Measurements from ENCODE around the gene SMG1.

DNA sequence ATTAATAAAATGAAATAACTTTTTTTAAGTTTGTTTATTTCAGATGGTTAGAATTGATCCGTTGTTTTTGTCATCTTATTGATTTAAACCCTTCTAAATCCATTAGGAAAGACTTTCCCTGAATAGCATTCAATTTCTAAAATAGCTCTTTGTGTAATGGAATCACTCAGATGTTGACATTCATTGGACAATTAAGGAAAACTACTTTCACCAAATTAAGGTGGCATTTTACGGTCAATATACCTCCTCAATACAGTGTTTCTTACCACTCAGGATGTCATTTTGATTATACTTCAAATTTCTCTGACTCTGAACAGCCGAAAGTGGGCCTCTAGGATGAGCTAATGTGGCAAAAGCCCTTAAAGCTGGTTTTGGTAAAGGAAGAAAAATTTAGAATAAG lies 126.7 kb downstream of the SMG1 start:
- TF ChIP-seq POLR2A (IDR thresholded peaks at IDR 0.05; ENCODE audit: borderline replicate concordance, extremely low read depth, insufficient read depth, insufficient read length) (no peak), EZH2phosphoT487 (IDR thresholded peaks at IDR 0.05; ENCODE audit: borderline replicate concordance) (no peak), EZH2 (IDR thresholded peaks at IDR 0.05) (no peak), ZFX (IDR thresholded peaks at IDR 0.05) (no peak), POLR2AphosphoS5 (IDR thresholded peaks at IDR 0.05; ENCODE audit: low read depth, low read length) (no peak), CBX3 (IDR thresholded peaks at IDR 0.05; ENCODE audit: low read depth) (no peak), YY1 (IDR thresholded peaks at IDR 0.05; ENCODE audit: extremely low read depth, insufficient replicate concordance, low read depth, low read length) (no peak), TCF7L2 (IDR thresholded peaks at IDR 0.05; ENCODE audit: borderline replicate concordance, extremely low read depth, insufficient read depth, insufficient read length) (no peak), ZNF274 (IDR thresholded peaks at IDR 0.05; ENCODE audit: low read depth, low read length) (no peak), RAD21 (IDR thresholded peaks at IDR 0.05; ENCODE audit: low read depth) (no peak), EGR1 (IDR thresholded peaks at IDR 0.05; ENCODE audit: low read depth) (no peak)
- TF ChIP-seq, protein P1, sequence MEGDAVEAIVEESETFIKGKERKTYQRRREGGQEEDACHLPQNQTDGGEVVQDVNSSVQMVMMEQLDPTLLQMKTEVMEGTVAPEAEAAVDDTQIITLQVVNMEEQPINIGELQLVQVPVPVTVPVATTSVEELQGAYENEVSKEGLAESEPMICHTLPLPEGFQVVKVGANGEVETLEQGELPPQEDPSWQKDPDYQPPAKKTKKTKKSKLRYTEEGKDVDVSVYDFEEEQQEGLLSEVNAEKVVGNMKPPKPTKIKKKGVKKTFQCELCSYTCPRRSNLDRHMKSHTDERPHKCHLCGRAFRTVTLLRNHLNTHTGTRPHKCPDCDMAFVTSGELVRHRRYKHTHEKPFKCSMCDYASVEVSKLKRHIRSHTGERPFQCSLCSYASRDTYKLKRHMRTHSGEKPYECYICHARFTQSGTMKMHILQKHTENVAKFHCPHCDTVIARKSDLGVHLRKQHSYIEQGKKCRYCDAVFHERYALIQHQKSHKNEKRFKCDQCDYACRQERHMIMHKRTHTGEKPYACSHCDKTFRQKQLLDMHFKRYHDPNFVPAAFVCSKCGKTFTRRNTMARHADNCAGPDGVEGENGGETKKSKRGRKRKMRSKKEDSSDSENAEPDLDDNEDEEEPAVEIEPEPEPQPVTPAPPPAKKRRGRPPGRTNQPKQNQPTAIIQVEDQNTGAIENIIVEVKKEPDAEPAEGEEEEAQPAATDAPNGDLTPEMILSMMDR (IDR thresholded peaks at IDR 0.05 in 2 of 3, conservative IDR thresholded peaks at IDR 0.05 in 1 of 3; ENCODE audit: borderline replicate concordance in 1 of 3, insufficient read depth in 1 of 3, low read depth in 2 of 3, low read length in 2 of 3) = no peak
- TF ChIP-seq, protein P2, sequence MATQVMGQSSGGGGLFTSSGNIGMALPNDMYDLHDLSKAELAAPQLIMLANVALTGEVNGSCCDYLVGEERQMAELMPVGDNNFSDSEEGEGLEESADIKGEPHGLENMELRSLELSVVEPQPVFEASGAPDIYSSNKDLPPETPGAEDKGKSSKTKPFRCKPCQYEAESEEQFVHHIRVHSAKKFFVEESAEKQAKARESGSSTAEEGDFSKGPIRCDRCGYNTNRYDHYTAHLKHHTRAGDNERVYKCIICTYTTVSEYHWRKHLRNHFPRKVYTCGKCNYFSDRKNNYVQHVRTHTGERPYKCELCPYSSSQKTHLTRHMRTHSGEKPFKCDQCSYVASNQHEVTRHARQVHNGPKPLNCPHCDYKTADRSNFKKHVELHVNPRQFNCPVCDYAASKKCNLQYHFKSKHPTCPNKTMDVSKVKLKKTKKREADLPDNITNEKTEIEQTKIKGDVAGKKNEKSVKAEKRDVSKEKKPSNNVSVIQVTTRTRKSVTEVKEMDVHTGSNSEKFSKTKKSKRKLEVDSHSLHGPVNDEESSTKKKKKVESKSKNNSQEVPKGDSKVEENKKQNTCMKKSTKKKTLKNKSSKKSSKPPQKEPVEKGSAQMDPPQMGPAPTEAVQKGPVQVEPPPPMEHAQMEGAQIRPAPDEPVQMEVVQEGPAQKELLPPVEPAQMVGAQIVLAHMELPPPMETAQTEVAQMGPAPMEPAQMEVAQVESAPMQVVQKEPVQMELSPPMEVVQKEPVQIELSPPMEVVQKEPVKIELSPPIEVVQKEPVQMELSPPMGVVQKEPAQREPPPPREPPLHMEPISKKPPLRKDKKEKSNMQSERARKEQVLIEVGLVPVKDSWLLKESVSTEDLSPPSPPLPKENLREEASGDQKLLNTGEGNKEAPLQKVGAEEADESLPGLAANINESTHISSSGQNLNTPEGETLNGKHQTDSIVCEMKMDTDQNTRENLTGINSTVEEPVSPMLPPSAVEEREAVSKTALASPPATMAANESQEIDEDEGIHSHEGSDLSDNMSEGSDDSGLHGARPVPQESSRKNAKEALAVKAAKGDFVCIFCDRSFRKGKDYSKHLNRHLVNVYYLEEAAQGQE (IDR thresholded peaks at IDR 0.05; ENCODE audit: low read depth) = no peak
- TF ChIP-seq, protein P3, sequence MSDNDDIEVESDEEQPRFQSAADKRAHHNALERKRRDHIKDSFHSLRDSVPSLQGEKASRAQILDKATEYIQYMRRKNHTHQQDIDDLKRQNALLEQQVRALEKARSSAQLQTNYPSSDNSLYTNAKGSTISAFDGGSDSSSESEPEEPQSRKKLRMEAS (IDR thresholded peaks at IDR 0.05) = no peak

Measured in HCT116 (cell line).